GM19463 (cell line): ENCODE data around the gene C22orf15.
"Not testable (repeated sequence)": the region's sequence is repeated elsewhere in the genome, so short reads cannot be mapped to it uniquely, and the experiment has no call there.

Experiments
- ATAC-seq: cut with Tn5 transposase; IDR thresholded peaks from one replicate; pipeline ENCODE4 v1.9.1; 2021; ENCODE audit warnings: mild to moderate bottlenecking, moderate library complexity; ENCODE audit not compliant: unreplicated experiment

The C22orf15 gene, protein sequence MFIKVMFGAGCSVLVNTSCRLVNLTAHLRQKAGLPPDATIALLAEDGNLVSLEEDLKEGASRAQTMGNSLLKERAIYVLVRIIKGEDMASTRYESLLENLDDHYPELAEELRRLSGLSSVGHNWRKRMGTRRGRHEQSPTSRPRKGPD

DNA sequence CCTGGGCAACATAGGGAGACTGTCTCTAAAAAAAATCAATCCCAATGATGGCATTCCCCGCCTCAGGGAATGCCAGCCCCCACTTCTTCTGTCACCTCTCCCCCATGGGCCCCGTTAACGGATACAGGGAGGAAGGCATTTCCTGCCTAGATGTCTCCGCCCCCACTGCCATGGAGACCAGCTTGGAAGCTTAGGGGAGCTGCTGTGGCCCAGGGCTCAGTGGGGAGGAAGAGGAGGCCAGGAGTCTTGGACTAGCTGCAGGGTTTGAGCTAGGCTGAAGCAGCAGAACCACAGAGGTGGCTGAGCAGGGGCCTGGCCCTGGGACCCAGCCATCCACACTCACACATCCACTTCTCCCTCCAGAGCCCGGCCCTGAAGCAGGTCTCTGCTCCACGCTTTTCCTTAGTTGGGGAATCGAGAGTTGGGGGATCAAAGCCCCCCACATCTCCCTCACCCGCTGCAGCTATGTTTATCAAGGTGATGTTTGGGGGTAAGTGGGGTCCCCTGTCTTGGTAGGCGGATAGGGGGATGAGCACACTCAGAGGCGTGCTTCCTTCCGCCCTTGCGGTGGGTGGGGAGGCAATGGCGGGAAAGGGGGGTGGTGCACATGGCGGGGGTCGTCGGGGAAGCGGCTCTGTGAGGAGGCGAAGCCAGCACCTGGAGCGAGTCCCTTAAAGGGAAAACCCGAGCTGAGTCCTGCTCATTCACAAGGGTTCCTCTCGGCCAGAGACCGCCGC lies at the start of gene C22orf15:
TSS of gene C22orf15 (plus strand) at position 149 of the 737 bp plus-strand sequence. CDS start at position 466, 317 bp downstream.
- no peak for ATAC-seq

DNA sequence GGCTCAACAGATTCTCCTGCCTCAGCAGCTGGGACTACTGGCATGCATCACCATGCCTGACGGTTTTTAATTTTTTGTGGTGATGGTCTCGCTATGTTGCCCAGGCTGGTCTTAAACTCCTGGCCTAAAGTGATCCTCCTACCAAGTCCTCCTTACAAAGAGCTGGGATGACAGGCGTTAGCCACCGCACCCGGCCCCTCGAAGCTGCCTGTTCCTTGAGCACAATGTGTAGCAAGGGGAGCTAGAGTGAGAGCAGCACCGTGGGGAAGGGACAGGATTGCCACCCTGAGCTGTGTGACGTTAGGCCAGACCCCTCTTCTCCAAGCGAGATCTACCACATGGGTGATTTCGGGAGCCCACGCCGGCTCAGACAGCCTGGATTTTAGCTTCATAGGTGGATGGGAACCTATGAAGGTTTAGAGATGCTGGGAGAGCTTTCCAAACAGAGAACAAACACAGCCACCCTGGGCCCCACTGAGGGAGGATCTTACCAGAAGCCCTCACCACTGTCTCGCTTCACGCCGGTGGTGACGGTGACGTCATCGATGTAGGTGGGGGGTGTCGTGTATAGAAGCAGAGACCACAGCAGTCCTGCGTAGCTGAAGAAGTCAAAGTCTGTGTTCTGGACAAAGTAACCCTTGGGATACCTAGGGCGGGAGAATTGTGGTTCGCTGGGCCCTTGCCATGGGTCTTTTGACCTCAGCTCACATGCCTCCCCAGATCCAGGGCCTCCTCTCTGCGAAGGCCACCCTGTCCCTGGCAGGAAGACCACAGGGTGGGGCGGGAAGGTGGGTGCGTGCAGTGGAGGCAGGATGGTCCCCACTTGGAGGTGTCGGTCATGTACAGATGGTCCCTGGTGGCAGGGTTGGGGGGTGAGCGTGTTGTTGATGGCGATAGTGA lies 48.8 kb upstream of the C22orf15 start:
- ATAC-seq = no peak

DNA sequence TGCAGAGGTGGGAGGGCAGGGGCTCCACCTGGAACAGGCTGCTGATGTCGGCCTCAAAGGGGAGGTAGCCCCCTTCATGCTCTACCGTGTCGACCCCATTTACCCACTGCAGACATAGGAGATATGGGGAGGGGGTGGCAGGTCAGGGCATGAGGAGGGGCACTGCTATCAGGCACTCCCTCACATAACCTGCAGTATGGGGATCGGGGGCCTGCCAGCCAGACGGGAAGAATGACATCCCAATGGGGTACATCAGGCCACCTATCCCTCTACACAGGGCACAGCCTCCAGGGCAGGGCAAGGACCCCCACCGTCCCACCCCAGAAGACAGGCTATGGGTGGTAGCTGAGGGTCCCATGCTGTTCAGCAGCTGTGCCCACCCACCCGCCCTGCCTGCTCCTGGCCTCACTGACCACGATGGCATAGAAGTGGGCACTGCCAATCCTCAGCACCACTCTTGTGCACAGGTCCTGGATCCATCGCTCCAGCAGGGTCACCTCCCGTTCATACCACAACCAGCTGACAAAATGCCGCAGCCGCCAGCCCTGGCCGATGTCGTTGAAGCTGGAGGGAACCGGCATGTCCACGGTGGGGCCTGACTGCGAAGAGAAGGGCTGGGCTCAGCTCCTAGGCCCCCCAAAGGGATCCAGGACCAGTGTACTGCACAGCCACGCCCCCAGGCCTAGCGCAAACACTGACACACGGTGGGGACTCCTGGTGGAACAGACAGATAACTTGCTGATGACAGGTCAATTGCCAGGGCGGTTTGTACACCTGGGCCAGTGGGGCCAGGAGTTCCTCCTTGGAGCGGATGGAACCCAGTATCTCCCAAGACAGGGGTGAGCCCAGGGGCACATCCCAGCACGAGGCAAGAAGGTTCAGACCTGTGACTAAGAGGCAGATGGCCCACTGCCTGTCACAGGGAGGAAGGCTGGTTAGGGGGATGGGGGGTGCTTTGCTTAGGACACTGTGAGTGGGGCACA lies 47.9 kb upstream of the C22orf15 start:
- ATAC-seq = no peak

DNA sequence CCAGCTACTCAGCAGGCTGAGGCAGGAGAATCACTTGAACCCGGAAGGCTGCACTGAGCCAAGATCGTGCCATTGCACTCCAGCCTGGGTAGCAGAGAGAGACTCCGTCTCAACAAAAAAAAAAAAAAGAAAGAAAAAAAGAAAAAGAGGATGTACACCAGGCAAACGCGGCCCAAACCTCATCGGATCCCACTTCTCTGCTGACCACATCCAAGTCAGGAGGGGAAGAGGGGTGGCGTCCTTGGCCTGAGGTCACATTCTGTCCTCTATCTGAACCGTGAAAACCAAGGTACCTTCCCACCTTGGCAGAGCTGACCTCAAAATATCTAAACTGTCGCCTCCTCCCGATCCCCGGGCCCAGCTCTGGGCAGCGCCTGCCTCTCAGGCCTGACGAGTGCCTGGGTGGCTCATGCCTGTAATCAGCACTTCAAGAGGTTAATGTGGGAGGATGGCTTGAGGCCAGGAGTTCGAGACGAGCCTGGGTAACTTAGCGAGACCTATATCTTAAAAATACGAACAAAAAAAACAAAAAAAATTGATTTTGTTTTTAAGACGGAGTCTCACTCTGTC lies 46.9 kb upstream of the C22orf15 start:
- ATAC-seq = no peak

DNA sequence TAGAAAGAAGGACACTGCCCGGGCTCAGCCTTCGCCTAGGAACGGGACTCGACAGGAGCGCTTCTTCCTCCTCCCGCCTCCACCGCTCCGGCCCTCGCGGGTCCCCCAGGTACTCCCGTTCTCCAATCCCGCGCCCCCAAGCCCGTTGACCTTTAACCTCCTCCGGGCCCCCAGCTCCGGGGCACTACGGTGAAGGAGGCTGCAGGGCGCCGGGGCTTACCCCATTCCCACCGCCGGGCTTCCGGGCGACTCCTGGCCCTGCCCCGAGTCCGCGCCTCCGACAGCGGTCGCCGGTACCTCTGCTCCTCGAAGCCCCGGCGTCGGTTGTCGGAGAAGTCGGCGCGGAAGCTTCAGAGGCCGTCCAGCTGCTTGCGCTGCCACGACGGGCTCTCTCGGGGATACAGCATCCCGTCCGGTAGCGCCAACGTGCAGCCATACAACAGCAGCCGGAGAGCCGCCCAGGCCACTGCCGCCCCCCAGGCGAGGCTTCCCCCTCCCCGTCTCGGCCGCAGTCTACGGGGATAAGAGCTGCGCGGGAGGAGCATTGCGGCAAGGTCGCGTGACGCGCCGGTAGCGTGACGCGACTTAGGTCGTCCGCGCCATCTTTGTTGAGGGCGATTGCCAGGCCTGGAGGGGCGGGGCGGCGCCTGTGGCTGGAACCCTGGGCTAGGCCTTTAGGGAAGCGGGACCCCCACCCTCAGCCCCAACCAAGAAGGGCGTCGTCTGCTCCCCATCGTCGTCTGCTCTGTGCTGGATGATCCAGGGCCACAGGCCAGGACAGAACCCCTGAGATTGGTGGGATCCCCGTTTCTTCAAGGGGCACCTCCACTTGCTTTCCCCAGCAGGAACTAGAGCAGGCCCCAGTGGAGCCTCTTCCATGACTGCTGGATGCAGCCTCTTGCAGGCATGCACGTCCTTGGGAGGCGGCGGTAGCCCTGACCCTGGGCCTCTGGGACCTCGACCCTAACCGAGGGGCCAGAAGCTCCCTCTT lies 45.7 kb upstream of the C22orf15 start:
- ATAC-seq = peak; percentile 87

DNA sequence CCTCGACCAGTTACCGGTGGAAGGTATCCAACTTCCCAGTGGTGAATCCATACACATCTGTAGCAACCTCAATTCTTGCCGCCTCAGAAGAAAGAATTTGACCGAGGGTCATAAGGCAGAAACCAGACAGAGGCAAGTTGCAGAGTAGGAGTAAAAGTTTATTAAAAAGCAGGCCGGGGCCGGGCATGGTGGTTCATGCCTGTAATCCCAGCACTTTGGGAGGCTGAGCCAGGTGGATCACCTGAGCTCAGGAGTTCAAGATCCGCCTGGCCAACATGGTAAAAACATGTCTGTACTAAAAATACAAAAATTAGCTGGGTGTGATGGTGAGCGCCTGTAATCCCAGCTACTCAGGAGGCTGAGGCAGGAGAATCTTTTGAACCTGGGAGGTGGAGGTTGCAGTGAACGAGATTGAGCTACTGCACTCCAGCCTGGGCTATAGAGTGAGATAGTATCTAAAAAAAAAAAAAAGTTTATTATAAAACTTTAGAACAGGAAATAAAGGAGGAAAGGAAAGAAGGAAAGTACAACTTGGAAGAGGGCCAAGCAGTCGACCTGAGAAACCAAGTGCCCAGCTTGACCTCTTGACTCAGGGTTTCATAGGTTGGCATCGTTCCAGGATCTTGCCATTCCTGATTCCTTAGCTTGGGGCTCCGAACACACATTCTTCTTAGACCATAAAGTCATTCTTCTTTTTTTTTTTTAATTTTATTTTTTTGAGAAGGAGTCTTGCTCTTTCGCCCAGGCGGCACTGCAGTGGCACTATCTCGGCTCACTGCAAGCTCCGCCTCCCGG lies 44.2 kb upstream of the C22orf15 start:
- no peak for ATAC-seq

DNA sequence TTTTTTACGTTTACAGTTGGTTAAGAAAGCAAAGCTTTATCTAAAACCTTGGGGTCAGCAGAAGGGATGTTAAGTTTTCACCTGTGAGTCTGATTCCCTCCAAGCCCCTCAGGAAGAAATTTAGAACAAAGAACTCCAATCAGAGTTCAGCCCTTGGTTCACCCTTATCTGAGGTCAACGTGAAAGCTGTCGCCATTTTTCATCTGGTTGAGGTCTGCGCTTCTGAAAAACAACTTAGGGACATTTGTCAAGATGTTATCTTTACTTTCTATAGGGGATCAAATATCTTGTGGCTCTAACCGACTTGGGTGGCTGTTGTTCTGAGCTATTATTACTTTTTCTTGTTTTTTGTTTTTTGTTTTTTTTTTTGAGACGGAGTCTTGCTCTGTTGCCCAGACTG lies 41.9 kb upstream of the C22orf15 start:
- ATAC-seq = no peak

DNA sequence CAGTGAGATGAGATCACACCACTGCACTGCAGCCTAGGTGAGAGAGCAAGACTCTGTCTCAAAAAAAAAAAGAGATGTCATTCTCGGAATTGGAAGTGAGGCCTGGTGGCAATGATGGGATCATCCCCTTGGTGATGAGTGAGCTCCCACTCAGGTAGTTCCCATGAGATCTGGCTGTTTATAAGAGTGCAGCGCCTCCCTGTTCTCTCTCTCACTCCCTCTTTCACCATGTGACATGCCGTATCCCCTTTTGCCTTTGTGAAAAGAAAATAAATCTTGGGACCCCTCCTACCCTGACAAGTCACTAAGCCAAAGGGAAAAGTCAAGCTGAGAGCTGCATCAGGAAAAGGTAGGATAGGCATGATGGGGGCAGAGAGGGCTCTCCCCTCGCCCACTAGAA lies 40.6 kb upstream of the C22orf15 start:
- no peak for ATAC-seq

DNA sequence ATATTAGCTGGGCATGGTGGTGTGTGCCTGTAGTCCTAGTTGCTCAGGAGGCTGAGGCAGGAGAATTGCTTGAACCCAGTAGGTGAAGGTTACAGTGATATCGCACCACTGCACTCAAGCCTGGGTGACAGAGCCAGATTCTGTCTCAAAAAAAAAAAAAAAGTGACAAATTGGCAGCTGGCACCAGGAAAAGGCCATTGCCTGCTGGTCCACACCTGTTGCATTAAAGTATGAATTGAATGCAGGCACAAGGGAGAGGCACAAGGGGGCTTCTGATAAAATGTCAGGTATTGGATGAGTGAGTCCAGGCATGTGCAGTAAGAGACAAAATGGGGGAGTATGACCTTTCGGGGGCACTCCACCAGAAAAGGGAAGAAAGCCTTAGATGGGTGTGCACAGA lies 40.1 kb upstream of the C22orf15 start:
- ATAC-seq = no peak

DNA sequence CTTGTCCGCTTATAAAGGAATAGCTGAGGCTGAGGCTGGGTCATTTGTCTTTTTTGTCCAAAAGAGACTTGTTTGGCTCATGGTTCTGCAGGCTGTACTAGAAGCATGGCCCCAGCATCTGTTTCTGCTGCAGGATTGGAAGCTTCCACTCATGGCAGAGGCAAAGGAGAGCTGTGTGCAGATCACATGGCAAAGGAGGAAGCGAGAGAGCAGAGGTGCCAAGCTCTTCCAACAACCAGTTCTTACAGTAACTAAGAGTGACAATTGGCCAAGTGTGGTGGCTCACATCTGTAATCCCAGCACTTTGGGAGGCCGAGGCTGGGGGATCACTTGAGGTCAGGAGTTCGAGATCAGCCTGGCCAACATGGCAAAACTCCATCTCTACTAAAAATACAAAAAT lies 34.7 kb upstream of the C22orf15 start:
- ATAC-seq = not testable (repeated sequence)

DNA sequence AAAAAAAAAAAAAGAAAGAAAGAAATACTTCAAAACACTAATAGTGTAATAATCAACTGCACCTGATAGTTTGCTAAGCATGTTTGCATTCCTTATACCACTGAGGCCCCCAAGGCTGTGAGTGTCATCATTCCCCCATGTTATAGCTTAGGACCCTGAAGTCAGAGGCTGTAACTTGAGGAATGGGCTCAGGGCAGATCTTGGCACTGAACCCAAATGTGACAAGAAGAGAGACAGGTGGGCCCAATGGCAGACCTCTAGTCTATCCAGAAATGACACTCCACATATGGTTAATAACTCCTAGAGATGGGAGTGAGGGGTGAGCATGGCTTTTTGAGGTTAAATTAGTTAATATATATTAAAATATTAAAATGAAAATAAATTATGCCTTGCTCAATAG lies 25.1 kb upstream of the C22orf15 start:
- ATAC-seq = no peak

DNA sequence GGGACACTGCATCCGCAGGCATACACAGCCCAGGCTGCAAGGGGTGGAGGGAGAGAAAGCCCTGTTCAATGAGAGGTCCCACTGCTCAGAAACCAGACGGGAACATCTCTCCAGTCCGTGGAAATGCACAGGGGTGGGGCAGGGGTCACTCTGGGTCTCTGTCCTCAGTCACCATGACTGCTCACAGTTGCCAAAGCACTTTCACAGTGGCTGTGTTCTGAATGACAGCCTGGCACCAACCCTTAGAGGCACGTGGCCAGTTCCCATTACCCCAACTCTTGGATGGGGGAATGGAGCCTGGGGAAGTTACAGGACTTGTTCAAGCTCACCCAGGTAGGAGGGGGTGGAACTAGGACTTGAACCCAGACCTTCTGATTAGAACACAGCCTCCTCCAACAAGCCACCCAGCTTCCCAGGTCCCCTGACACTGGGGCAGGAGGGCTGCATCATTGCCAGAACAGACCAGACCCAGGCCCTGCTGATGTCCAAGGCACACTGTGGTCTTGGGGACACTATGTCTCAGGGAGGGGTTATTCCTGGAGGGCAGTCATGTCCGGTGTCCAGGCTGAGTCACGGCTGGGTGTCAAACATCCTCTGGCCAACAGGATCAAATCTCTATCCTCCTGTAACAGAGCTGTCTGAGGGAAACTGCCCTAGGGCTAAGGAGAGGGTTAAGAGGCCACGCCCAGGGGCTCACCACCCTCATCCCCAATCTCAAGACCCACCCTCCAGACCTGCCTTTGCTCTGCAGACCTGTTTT lies 20.1 kb upstream of the C22orf15 start:
- no peak for ATAC-seq

DNA sequence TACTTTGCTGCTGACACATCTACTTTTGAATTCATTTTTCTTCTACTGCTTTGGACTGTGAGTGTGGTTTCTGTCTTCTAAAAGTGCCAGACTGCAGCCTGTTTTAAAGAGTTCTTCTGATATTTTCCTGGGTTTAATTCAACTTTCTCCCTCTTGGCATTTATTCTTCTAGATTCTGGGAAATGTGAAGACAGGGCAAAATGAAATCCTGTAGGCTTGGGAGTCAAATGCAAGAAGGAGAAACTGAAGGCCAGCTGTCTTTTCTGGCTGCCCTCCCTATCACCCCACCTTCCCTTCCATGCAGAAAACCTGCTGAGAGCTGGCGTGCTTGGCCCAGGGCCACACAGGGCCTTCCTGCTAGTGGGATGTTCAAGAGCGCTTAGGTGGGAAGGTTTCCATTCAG lies 19.5 kb upstream of the C22orf15 start:
- no peak for ATAC-seq

DNA sequence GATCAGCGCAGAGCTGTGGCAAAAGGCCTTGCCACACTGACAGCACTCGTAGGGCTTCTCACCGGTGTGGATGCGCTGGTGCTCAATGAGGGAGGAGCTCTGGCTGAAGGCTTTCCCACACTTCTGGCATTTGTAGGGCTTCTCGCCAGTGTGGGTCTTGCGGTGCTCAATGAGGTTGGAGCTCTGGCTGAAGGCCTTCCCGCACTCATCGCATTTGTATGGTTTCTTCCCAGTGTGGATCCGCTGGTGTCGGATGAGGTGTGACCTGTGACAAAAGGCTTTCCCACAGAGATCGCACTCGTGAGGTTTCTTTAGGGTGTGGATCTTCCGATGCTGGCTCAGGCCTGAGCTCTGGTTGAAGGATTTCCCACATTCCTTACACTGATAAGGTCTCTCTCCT lies 18.8 kb upstream of the C22orf15 start:
- no peak for ATAC-seq

DNA sequence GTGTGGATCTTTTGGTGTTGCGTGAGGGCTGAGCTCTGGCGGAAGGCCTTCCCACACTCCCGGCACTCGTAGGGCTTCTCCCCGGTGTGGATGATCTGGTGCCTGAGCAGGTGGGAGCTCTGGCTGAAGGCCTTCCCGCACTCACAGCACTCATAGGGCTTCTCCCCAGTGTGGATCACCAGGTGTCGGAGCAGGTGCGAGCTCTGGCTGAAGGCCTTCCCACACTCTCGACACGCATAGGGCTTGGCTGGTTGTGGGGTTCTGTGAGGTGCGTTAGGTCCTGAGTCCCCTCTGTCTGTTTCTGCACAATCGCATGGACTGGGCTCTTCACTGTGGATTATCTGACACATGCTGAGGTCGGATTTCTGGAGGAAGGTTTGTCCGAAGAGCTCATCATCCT lies 18.3 kb upstream of the C22orf15 start:
- ATAC-seq = no peak

DNA sequence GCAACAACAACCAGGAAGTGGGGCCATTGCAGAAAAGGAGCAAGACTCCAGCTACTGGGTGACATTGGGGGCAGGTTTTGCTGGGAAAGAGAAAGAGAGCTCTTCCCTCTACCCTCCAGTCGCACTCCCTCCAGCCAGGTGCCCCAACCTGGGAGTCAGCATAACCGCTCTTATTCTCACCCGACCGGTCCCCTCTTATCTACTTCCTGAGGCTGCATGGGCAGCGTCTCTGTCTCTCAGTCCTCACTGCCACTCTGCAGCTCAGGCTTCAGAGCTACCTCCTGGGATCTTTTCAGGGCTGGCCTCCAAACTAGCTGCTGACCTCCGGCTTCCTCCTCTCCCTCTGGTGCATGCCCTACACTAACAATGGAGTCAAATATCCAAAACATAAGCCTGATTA lies 17.0 kb upstream of the C22orf15 start:
- no peak for ATAC-seq

DNA sequence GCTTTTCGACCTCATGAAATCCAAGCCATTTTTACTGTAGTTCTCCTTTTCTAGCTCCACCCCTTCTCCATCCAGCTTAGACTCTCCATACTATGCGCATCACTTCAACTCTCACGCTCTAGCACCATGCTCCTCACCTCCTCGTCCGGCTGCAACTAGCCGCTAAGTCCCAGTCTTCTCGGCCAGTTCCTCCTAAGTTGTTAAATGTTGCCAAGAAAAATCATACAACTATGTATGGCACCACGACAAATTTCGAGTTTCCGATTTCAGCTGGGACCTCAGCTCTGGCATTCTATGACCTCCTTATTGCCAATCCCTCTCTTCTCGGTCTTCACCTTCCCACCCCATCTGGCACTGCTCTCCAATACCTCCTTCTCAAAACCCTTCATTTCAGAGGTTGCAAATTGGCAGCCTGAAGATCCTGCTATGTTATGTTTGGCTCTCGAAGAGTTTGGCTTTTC lies 12.9 kb upstream of the C22orf15 start:
- no peak for ATAC-seq

DNA sequence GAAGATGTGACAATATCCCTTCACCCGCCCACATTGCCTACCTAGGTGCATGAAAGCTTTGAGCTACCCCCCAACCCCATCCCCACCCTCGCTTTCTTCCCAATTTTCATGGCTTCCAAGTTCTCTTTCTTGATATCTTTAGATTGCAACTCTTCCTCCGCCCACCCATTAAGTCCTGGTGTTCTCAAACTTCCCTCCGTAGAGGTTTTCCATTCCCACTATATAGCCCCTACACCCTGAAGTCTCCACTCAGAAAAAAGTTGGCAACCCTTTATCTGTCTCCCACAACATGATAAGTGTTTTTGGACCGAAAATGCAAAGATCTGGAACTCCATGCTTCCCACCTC lies 12.4 kb upstream of the C22orf15 start:
- ATAC-seq = no peak
